ENCODE data around the gene CSF3R.

CSF3R gene

DNA sequence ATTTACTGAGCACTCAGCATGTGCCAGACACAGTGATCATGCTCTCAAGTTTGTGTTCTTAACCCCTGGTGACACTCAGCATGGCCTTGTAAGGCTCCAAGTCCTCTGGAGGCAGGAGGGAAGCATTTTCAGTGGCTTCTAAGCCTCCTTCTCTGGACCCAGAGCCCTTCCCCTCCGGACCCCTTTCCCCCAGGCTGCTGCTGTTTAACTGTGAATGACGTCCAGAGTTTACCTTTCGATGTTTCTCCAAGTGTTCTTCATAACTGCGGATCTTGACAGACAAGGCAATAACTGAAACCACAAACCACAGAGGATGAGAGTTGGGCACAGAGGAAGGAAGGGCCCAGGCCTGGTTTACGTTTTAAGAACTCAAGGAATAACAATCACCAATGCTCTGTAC is 25.0 kb downstream of the CSF3R start:
- no peak for DNase-seq (ENCODE audit: low spot score)

DNA sequence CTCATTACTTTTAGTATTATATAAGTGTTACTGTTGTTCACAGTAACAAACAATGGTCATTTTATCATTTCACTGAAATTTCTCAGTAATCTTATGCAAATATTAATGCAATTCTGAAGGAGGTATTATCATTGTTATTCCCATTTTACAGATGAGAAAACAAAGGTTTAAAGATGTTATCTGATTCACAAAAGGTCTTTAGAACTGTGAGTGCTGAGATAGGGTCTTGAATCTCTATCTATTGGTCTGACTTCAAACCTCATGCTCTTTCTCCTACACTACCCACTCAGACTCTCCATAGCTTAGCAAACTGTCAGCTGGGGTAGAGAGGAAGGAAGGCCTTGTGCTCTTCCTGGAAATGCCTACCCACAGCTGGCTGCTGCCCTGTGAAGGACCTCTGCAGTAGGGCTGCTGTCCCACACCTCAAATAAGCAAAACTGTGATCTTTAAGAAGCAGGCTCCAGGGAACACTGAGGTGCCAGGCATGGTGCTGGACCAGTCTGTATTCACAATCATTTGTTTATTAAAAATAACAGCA is 26.3 kb downstream of the CSF3R start:
- DNase-seq (ENCODE audit: low spot score), result no peak

DNA sequence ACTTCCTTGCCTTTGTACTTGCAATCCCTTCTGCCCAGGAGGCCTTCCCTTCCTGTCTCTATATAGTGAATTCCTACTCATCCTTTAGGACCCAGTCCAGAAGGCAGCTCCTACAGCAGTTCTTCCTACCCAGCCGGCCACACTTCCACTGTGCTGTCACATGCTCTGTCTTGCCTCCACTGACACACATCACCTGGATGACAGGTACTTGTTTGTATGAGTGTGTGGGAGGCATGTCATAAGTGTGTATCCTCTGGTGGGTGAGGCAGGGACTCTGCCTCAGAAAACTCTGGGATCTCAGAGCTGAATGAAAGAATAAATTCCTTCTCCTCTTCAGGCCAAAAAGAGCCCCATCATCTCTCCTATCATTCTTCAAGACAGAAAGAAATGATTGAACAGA is 27.3 kb downstream of the CSF3R start:
- DNase-seq (ENCODE audit: low spot score), result no peak

DNA sequence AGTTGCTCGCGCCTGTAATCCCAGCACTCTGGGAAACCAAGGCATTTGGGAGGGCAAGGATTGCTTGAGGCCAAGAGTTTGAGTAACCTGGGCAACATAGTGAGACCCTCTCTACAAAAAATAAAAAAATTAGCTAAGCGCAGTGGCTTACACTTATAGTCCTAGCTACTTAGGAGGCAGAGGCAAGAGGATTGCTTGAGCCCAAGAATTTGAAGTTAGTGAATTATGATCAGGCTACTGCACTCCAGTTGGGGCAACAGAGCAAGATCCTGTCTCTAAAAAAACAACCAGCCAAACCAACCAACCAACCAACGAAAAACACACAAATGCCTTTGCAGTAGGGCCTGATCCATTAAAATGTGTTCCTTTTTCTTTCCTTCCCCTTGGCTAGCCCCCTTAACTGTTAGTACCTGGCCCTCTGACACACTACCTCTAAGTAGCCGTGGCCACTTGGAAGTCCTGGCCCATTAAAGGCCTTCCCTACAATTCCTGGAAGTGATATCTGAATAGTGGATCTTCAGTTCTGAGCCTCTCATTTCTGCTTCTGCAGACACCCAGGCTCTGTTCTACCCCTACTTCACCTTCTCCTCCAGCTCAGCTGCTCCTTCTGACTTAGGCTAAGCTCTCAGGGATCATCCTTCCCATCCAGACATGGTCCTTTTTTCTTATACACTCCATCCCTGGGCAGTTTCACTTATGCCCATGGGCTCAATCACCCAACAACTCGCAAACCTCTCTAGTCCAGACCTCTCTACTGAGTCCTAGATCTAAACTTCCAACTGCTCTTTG is 28.9 kb downstream of the CSF3R start:
- no peak for DNase-seq (ENCODE audit: low spot score)

DNA sequence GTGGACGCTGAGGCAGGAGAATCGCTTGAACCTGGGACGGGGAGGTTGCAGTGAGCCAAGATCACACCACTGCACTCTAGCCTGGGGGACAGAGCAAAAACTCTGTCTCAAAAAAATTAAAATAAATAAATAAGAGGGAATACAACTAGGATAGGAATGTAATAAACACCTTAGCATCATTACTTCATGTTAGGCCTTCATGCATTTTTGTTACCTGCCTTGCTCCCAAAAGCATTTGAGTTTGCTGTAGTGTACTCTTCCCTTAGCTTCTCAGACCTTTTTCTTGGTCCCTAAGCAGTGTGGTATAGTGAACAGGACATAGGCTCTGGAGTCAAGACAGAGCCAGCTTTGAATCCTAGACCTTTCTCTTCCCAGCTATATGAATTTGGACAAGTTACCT is 29.7 kb downstream of the CSF3R start:
- DNase-seq (ENCODE audit: low spot score), result no peak

DNA sequence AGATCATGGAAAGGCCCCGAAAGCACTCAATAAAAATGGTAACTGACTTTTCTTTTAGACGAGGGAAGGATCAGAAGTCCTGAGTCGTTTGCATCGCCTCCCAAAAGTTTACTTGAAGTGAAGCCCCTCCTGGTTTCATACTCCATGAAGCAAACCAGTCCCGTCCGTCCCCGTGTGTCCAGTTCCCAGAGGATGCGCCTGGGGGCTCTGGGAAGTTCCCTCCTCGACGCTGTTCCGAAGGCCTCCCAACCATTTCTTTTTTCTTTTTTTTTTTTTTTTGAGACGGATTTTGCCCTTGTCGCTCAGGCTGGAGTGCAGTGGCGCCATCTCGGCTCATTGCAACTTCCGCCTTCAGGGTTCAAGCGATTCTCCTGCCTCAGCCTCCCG is 31.8 kb downstream of the CSF3R start:
- peak; percentile 40 for DNase-seq (ENCODE audit: low spot score)

GRCh38 chr1:36450270-36450918 is 32.3 kb downstream of the CSF3R start, which contains the start of gene OSCP1:
Gene OSCP1 (minus strand): TSS chr1:36450451. CDS start chr1:36450369, 82 bp downstream.
- peak; percentile 98 for DNase-seq (ENCODE audit: low spot score)

- DNase-seq (ENCODE audit: low spot score), result no peak
Observed at GRCh38 chr1:36448530-36449056, 34.1 kb downstream of the CSF3R start.

DNA sequence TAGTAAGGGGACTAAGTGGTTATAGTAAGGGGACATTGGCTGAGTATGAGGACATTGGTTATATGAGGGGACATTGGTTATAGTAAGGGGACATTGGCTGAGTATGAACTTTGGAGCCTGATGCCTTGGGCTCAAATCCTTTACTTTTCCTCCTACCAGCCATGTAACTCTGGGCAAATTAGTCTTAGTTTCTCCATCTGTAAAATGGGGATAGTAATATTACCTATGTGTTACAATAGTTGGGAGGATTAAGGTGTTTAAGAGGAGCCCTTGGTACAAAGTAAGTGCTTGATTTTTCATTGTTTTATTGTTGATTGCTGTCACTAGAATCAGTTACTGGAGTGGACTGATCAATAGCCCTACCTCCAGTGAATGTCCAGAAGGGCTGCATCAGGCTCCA is 35.3 kb downstream of the CSF3R start:
- no peak for DNase-seq (ENCODE audit: low spot score)

- DNase-seq (ENCODE audit: low spot score), result no peak
Observed at GRCh38 chr1:36446746-36447145, 36.0 kb downstream of the CSF3R start.

DNA sequence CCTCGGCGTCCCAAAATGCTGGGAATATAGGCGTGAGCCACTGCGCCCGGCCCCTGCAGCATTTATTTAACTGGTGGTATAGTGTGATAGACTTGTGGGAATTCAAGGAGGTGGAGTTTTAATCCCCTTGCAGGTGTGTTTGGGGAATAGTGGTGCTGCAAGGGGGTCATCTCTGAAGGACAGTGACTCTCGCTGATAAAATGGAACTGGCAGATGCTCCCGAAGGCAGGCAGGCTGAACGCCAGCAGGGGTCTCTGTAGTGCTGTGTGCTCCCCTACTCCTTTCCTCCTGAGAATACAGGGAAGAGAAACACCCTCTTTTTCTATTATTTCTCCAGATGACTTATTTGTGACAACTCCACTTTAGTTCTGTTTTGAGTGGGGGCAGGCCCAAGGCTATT is 36.4 kb downstream of the CSF3R start:
- peak; percentile 68 for DNase-seq (ENCODE audit: low spot score)

DNA sequence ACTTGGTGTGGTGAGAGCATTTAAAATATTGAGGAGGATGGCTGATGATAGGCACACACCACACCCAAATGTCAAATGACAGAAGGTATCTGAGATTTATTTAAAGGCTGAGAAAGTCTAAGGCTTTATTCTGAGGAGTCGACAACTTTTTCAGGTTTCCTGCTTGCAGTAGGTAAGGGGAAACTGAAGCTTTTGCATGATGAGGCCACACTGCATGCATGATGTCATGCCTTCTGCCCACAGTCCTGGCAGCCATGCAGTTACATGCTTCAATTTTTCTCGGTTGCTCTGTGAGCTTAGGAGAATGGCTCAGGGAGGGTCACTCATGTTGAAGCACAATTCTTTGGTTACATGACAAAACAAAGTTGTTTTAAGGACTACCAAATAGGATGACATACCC is 39.4 kb downstream of the CSF3R start:
- DNase-seq (ENCODE audit: low spot score), result no peak

GRCh38 chr1:36442337-36442736 is 40.4 kb downstream of the CSF3R start:
- no peak for DNase-seq (ENCODE audit: low spot score)

DNA sequence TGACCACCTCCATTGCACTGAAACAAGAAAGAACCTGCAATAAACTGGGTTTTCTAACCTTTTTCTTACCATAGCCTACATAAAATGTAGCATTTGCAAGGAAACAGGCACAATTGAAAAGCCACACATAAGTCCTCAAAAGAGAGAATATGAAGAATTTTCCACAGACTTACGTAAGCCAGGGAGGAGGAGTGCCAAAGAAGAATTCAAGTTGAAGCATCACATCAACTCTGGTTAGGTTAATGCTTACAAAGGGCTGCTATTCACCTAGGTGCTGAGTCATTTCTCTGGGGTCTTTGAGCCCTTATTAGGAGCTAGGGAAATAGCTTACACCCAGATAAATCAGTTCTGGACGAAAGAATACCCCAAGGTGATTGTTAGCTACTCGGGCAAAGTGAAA is 42.1 kb downstream of the CSF3R start:
- no peak for DNase-seq (ENCODE audit: low spot score)

DNA sequence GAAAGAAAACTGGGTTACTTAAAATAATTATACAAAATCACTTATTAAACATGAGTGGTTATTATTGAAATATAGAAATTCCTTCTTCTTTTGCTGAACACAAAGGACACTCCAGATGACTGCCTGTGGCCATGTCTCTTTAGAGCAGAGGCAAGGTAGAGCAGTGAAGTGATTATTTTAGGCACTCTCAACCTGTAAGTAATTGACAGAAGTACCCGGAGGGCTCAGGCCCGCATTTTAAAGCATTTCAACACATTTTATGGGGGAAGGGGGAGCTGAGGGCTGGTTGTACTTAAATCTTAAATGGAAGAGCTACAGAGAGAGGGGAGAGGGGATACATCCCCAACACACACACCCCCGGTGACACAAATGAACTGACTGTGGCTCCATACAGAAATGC is 42.7 kb downstream of the CSF3R start:
- DNase-seq (ENCODE audit: low spot score), result no peak

DNA sequence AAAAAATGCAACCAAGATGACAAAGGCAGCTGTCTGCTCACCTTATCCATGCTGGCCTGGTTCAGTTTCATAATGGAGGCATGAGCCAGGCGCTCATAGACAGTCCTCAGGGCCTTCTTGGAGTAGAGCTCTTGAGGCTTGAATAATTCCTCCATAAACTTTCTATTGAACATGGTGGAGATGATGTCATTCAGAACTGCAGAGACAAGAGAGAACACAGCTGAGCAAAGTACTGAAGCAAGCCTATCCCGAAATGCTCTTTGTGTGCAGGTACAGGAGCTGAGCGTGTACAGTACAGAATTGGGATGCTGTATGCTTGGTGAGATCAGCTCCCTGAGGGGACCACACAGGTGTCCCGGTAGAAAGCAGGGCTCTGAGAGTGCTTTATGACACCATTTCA is 44.0 kb downstream of the CSF3R start:
- no peak for DNase-seq (ENCODE audit: low spot score)

DNA sequence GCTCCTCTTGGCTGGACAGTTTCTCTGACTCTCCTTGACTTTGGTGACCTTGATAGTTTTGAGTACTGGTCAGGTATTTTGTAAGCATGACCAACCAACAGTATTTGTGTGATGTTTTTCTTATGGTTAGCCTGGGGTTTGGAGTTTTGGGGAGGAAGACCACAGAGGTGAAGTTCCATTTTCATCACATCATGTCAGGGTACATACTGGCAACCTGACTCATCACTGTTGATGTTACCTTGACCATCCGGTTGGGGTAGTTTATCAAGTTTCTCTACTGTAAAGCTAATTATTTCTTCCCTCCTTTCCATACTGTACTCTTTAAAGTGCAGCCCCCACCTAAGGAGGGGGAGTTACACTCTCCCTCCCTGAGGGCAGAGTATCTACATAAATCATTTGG is 45.9 kb downstream of the CSF3R start:
- DNase-seq (ENCODE audit: low spot score), result no peak

DNA sequence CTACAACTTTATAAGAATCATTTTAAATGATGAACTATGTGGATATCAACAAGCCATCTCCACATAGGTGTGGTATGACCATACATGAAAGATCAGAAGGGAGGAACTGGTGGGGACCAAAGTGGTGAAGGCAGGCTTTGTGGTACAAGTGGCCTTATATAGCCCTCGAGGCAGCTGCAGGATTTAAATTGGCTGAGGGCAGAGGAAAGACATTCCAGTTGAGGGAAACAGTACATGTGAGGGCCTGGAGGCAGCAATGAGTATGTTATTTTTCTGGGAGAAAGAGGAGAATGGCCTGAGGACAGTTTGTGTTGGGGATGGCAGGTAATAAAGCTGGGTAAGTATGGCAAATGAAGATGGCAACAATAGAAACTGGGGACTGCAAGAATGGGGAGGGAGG is 49.6 kb downstream of the CSF3R start:
- no peak for DNase-seq (ENCODE audit: low spot score)

GRCh38 chr1:36432616-36433015 is 50.1 kb downstream of the CSF3R start:
- no peak for DNase-seq (ENCODE audit: low spot score)

- no peak for DNase-seq (ENCODE audit: low spot score)
Observed at GRCh38 chr1:36425791-36426190, 56.9 kb downstream of the CSF3R start.

DNA sequence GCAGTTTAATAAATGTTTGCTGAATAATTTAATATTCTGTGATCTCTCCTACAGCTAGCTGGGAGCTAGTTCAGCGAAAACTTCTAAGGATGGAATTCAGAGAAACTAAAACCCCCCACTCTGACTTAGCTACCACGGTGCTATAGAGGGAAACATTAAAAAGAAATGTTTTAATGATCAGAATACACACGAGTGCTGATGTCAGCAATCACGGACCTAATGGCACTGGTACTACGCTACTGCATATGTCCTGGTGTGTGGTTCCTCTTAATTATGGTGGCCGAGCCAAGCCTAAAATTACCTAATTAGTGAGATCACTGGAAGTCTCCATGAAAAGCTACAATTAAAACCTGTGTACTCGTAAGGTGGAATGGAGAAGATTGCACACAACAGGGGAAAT is 61.1 kb downstream of the CSF3R start:
- DNase-seq (ENCODE audit: low spot score), result no peak

GRCh38 chr1:36420836-36421317 is 61.8 kb downstream of the CSF3R start:
- peak; percentile 84 for DNase-seq (ENCODE audit: low spot score)

- DNase-seq (ENCODE audit: low spot score), result no peak
Observed at GRCh38 chr1:36420409-36420808, 62.3 kb downstream of the CSF3R start.

Data from D341Med (cell line).